Stomach smooth muscle (tissue), 2 donors: ENCODE measurements around the gene RINT1.
"Not testable (repeated sequence)": the region's sequence is repeated elsewhere in the genome, so short reads cannot be mapped to it uniquely, and the experiment has no call there.

Experiments
- H3K27ac ChIP-seq: one replicate; pipeline ENCODE4 v1.7.0; 2013; ENCODE audit warnings: mild to moderate bottlenecking, low read length, inconsistent platforms
- H3K27me3 ChIP-seq, 2 donors: one replicate each; pipeline ENCODE4 v1.7.0; 2013; ENCODE audit warnings: low read length in 2 of 2; ENCODE audit not compliant: insufficient read depth in 2 of 2, control insufficient read depth in 1 of 2
- H3K36me3 ChIP-seq, 2 donors: one replicate each; pipeline ENCODE4 v1.7.0; 2013; ENCODE audit warnings: low read length in 2 of 2; ENCODE audit not compliant: control insufficient read depth in 2 of 2, insufficient read depth in 2 of 2
- H3K4me1 ChIP-seq: one replicate; pipeline ENCODE4 v1.7.0; 2013; ENCODE audit warnings: low read length; ENCODE audit not compliant: control insufficient read depth, insufficient read depth
- H3K4me3 ChIP-seq, 2 donors: one replicate each; pipeline ENCODE4 v1.7.0; 2013; ENCODE audit warnings: low read length in 2 of 2
- H3K9ac ChIP-seq, 2 donors: one replicate each; pipeline ENCODE4 v1.7.0; 2013; ENCODE audit warnings: low read length in 2 of 2, mild to moderate bottlenecking in 1 of 2
- H3K9me3 ChIP-seq, 2 donors: one replicate each; pipeline ENCODE4 v1.7.0; 2013; ENCODE audit warnings: low read length in 2 of 2; ENCODE audit not compliant: control insufficient read depth in 2 of 2
- donor health status: healthy.
- donor health status: Pancreatic carcinoma.

Gene RINT1

DNA sequence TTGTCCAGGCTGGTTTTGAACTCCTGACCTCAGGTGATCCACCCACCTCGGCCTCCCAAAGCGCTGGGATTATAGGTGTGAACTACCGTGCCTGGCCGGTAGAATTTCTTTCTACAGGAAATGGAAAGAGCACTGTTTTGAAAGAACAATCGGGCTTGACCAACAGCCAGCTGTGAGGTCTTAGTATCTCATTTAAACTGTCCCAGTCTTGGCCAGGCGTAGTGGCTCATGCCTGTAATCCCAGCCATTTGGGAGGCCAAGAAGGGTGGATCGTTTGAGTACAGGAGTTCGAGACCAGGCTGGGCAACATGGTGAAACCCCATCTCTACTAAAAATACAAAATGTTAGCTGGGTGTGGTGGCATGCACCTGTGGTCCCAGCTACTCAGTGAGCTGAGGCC lies 67.1 kb downstream of the RINT1 start:
- peak overlapping the region; percentile 55 for H3K27ac ChIP-seq
- not testable (repeated sequence) for H3K4me3 ChIP-seq, H3K4me1 ChIP-seq, H3K9me3 ChIP-seq, H3K9ac ChIP-seq, H3K36me3 ChIP-seq, H3K27me3 ChIP-seq

DNA sequence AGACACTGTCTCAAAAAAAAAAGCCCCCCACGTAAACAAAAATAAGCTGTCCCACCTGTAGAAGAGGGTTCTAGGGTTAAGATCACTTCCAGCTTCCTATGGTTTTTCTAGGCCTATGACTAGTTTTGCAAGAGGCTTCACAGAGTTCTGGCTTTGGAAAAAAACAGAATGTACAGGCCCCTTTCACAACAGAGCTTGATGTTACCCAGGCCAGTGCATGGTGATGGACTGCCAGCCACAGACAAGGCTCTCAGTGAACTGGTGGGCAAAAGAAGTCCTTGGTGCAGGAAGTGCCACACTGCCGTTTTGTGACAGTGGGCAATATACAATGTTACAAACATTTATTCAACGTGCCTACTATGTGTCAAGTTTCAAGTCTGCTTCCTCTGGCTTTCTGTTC lies 67.5 kb downstream of the RINT1 start:
- Histone ChIP-seq H3K27ac (peak overlapping the region; percentile 55), H3K36me3 (no peaks in the 10 kb centered on the region), H3K27me3 (no peaks in the 10 kb centered on the region), H3K9ac (peak overlapping the region in 1 of 2 donors; percentile 5), H3K4me1 (peaks cover 9% of the 10 kb centered on the region), H3K4me3 (no peak overlapping the region), H3K9me3 (no peaks in the 10 kb centered on the region)

DNA sequence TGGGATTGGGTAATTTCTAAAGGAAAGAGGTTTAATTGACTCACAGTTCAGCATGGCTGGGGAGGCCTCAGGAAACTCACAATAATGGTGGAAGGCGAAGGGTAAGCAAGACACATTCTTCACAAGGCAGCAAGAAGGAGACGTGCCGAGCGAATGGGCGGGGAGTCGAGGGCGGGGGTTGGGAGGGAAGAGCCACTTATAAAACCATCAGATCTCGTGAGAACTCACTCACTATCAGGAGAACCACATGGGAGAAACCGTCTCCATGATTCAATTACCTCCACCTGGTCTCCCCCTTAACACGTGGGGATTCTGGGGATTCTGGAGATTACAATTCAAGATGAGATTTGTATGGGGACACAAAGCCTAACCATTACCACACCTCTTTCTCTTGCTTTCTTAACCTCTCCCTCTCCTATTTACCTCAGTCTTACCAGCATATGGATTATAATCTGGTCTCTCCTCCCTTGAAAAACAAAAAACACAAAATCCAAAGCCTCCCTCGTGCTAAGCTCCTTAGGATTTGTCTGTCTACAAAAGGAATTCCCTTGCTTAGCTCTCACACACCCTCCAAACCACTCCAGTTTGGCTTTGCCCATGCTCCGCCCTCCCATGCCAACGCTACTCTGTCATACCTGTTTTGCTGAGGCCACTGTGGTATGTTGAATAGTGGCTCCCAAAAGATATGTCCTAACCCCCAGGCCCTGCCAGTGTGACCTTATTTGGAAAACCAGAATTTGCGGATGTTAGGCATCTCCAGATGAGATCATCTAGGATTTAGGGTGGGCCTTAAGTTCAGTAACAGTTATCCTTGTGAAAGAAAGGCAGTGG lies 68.9 kb downstream of the RINT1 start:
- Histone ChIP-seq H3K4me3 (no peak overlapping the region), H3K4me1 (peaks cover 9% of the 10 kb centered on the region), H3K36me3 (no peaks in the 10 kb centered on the region), H3K9ac (no peak overlapping the region), H3K27me3 (no peaks in the 10 kb centered on the region), H3K9me3 (no peaks in the 10 kb centered on the region), H3K27ac (no peak overlapping the region)

- Histone ChIP-seq H3K27me3 (no peaks in the 10 kb centered on the region), H3K9ac (no peak overlapping the region), H3K9me3 (no peaks in the 10 kb centered on the region), H3K36me3 (peaks cover 0 to 2% of the 10 kb centered on the region in 2 donors), H3K27ac (no peak overlapping the region), H3K4me3 (no peak overlapping the region), H3K4me1 (peaks cover 9% of the 10 kb centered on the region)
These were observed 70.6 kb downstream of the RINT1 start for GRCh38 chr7:105602325-105603305.

- Histone ChIP-seq H3K27me3 (no peaks in the 10 kb centered on the region), H3K9ac (no peak overlapping the region), H3K4me3 (no peak overlapping the region), H3K4me1 (peaks cover 2% of the 10 kb centered on the region), H3K36me3 (peaks cover 18 to 30% of the 10 kb centered on the region in 2 donors), H3K9me3 (no peaks in the 10 kb centered on the region), H3K27ac (no peak overlapping the region)
These were observed 78.3 kb downstream of the RINT1 start for GRCh38 chr7:105610165-105610930.

DNA sequence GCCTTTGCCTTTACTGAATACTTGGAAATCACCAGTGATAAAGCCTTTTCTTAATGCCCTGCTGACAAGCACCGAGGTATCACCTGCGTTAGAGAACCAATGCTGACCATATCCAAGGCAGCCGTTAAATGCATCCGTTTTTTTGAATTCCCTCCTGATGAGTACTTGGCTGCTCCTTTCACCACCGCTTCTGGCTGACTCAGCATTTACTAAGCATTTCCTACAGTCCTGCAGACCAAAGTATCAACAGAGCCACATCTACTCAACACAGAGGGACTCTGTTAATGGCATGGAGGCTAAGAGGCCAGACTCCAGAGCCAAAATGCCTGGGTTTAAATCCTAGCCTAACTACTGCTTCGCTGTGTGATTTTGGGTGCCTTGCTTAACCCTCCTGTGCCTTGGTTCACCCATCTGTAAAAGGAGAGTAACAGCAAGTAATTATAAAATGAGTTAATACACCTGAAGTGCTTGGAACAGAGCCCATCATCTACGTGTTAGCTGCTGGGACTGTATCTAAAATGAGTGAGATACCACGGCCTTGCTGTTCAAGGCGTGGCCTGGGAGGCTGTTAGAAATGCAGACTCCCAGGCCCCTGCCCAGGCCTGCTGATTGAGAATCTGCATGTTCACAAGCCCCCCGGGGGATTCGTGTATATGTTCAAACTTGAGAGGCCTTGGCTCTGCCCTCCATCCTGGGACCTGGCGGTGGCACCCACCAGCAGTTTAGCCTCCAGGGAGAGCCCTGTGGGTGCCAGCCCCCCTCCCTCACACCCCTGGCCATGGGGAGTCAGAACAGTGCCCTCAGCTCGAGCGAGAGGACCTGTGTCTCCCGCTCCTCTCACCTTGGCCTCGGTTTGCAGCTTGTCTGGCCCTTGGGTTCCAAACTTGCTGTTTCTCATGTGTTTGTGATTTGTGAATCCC lies 80.1 kb downstream of the RINT1 start:
- peaks cover 2% of the 10 kb centered on the region for H3K4me1 ChIP-seq
- no peak overlapping the region for H3K27ac ChIP-seq
- no peak overlapping the region for H3K9ac ChIP-seq
- H3K9me3 ChIP-seq: no peaks in the 10 kb centered on the region
- no peak overlapping the region for H3K4me3 ChIP-seq
- H3K27me3 ChIP-seq: no peaks in the 10 kb centered on the region
- peaks cover 18 to 39% of the 10 kb centered on the region in 2 donors for H3K36me3 ChIP-seq

GRCh38 chr7:105612806-105613205 lies 80.8 kb downstream of the RINT1 start:
- Histone ChIP-seq H3K27ac (no peak overlapping the region), H3K9ac (no peak overlapping the region), H3K36me3 (peaks cover 18 to 40% of the 10 kb centered on the region in 2 donors), H3K9me3 (no peaks in the 10 kb centered on the region), H3K4me3 (no peak overlapping the region), H3K27me3 (no peaks in the 10 kb centered on the region), H3K4me1 (peaks cover 2% of the 10 kb centered on the region)

DNA sequence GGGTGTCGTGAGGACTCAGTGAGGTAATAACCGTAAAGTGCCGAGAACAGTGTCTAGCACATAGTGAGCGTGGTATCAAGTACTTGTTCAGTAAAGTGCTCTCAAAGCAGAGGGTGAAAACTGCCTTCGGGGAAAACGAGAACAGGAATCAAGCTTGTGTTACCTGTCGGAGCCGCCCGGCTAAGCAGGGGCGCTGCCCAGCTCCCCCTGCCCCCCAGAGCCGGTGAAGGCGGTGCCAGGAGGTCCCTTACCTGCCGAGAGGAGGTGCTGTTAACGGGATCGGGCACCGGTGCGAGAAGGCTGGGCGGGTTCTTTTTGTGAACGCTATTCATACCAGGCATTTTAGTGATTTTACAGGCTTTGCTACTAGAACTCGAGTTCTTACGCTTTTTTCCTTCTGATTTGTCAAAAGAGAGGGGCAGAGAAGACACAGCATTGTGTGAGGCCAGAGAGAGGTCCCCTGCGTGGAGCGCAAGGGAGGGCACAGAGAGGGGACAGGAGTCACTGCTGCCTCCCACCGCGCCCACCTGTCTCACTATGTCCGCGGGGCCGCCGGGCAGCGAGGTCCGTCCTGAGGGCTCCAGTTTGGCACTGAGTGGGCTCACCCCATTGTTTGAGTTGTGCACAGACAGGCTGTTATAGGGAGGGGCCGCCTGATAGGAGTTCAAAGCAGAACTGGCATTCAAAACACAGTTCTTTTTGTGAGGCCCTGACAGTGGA lies 81.8 kb downstream of the RINT1 start:
- no peak overlapping the region for H3K4me3 ChIP-seq
- no peaks in the 10 kb centered on the region for H3K27me3 ChIP-seq
- no peak overlapping the region for H3K9ac ChIP-seq
- H3K4me1 ChIP-seq: no peaks in the 10 kb centered on the region
- peaks cover 23 to 43% of the 10 kb centered on the region in 2 donors for H3K36me3 ChIP-seq
- no peaks in the 10 kb centered on the region for H3K9me3 ChIP-seq
- H3K27ac ChIP-seq: no peak overlapping the region

DNA sequence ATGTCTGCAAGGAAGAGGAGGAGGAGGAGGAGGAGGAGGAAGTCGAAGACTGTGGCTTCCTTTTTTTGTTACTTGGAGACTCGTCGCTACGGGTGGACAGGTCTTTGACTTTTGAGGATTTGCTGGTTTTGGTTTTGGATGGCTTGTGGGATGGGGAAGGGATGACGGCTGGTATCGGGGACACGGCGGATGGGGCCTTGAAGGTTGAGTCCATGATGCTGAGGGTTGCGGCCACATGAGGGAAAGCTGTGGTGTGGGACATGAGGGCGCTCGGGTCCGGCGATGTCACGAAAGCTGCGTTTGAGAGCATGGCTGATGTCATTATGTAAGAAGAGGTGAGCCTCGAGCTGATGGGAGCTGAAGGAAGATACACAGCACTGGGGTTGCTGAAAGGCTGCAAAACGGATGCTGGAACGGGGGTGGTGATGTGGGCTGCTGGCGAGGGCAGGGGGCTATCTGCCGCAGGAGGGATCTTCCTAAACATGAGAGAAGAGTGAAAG lies 82.4 kb downstream of the RINT1 start:
- Histone ChIP-seq H3K9ac (no peak overlapping the region), H3K36me3 (peaks cover 23 to 43% of the 10 kb centered on the region in 2 donors), H3K4me1 (no peaks in the 10 kb centered on the region), H3K4me3 (no peak overlapping the region), H3K9me3 (no peaks in the 10 kb centered on the region), H3K27ac (no peak overlapping the region), H3K27me3 (no peaks in the 10 kb centered on the region)
